Measurements from ENCODE around the gene NXPE3.

DNA sequence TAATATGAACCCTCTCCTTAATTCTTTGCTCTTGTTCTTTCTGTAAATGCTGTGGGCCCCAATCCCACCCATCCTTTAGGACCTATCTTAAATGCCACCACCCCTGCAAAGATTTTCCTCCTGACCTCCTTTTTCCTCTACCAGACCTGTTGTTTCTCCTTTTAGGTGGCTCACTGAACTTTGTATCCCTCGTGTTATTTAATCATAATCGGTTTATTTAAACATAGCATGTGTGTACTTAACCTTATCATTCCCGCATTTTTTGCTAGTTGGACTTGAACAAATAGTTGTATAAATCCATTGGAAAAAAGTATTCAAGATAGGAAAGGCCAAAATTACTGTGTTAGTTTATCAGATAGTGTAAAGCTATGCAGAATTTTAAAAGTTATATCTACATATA, 69.3 kb downstream of the NXPE3 start:
- TF ChIP-seq POLR2A (IDR thresholded peaks at IDR 0.05) (no peak), POLR2AphosphoS5 (IDR thresholded peaks at IDR 0.05) (no peak), EP300 (IDR thresholded peaks at IDR 0.05) (no peak)
- TF ChIP-seq, protein P1, sequence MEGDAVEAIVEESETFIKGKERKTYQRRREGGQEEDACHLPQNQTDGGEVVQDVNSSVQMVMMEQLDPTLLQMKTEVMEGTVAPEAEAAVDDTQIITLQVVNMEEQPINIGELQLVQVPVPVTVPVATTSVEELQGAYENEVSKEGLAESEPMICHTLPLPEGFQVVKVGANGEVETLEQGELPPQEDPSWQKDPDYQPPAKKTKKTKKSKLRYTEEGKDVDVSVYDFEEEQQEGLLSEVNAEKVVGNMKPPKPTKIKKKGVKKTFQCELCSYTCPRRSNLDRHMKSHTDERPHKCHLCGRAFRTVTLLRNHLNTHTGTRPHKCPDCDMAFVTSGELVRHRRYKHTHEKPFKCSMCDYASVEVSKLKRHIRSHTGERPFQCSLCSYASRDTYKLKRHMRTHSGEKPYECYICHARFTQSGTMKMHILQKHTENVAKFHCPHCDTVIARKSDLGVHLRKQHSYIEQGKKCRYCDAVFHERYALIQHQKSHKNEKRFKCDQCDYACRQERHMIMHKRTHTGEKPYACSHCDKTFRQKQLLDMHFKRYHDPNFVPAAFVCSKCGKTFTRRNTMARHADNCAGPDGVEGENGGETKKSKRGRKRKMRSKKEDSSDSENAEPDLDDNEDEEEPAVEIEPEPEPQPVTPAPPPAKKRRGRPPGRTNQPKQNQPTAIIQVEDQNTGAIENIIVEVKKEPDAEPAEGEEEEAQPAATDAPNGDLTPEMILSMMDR (IDR thresholded peaks at IDR 0.05), result no peak
